H1 (cell line): ENCODE measurements around the gene MARK1. TPM values are rescaled to one million over a fixed set of nuclear protein-coding genes. Genes with fewer than 3 reads are reported as not detected.
A peak's percentile ranks its signal among the peaks of the same experiment; 100 is the strongest.

Source experiments
- CTCF ChIA-PET: fragments of 300-600 bp; sonication (Branson Sonifier 250); formaldehyde crosslinking; loops from one replicate; lab custom pipeline; 2021; ENCODE audit not compliant: partially characterized antibody; lab: Charles Lee
- POLR2A ChIA-PET: fragments of 300-600 bp; sonication (Branson Sonifier 250); formaldehyde crosslinking; loops from one replicate; lab custom pipeline; 2021; ENCODE audit warnings: inconsistent platforms; ENCODE audit not compliant: partially characterized antibody; lab: Charles Lee
- DNase-seq, 2 experiments: peaks; one replicate each; pipeline versions ENCODE4 v3.0.0 to v3.0.0-alpha.2; 2010 to 2022; ENCODE audit warnings: low spot score in 2 of 2, low read depth in 1 of 2, mixed read lengths in 1 of 2
- FAIRE-seq: peaks from 2 replicates; lab custom pipeline; 2011; peaks lifted over from hg19 to GRCh38; lab: Jason Lieb, UNC
- H2AFZ ChIP-seq: 2 replicates; pipeline ENCODE4 v1.8.1; 2012; ENCODE audit warnings: low read length, inconsistent platforms
- H2AK5ac ChIP-seq: 2 replicates; pipeline ENCODE4 v1.6.1; 2013; ENCODE audit warnings: low read depth, low read length
- H2BK120ac ChIP-seq: replicated peaks from 2 replicates; pipeline ENCODE3; 2013; ENCODE audit warnings: low read depth, low read length, inconsistent platforms
- H2BK12ac ChIP-seq: 2 replicates; pipeline ENCODE4 v1.6.1; 2013; ENCODE audit warnings: low read depth, low read length
- H2BK15ac ChIP-seq: 2 replicates; pipeline ENCODE4 v1.6.1; 2013; ENCODE audit warnings: low read length
- H2BK20ac ChIP-seq: 2 replicates; pipeline ENCODE4 v1.6.1; 2013; ENCODE audit warnings: low read length
- H2BK5ac ChIP-seq: 2 replicates; pipeline ENCODE4 v1.6.1; 2013; ENCODE audit warnings: low read depth, low read length
- H3K14ac ChIP-seq: 2 replicates; pipeline ENCODE4 v1.6.1; 2013; ENCODE audit warnings: inconsistent platforms; ENCODE audit not compliant: insufficient read length
- H3K18ac ChIP-seq: 2 replicates; pipeline ENCODE4 v1.6.1; 2013; ENCODE audit warnings: low read length; ENCODE audit errors: extremely low read depth
- H3K23ac ChIP-seq: 2 replicates; pipeline ENCODE4 v1.6.1; 2013; ENCODE audit warnings: inconsistent platforms; ENCODE audit not compliant: insufficient read length
- H3K23me2 ChIP-seq: 2 replicates; pipeline ENCODE4 v1.6.1; 2013; ENCODE audit warnings: low read depth, low read length
- H3K27ac ChIP-seq: 2 replicates; pipeline ENCODE4 v1.6.1; 2011; ENCODE audit warnings: low read depth, low read length, inconsistent platforms
- H3K27me3 ChIP-seq, 4 experiments: replicated peaks in 1 of 4; 1 replicate in 1 of 4; 2 replicates in 3 of 4; pipeline versions ENCODE4 v1.6.1 to v1.8.1; 2011 to 2013; ENCODE audit warnings: low read length in 3 of 4, mild to moderate bottlenecking in 3 of 4, inconsistent platforms in 2 of 4, mixed read lengths in 2 of 4, moderate library complexity in 1 of 4; ENCODE audit not compliant: control insufficient read depth in 3 of 4, insufficient read depth in 3 of 4; ENCODE audit errors: extremely low read depth in 1 of 4
- H3K36me3 ChIP-seq, 4 experiments: 2 replicates each; pipeline versions ENCODE4 v1.6.1 to v1.8.1; 2011 to 2013; ENCODE audit warnings: mild to moderate bottlenecking in 4 of 4, low read length in 3 of 4, moderate library complexity in 2 of 4, control low read depth in 1 of 4, inconsistent platforms in 1 of 4; ENCODE audit not compliant: insufficient read depth in 4 of 4, control insufficient read depth in 2 of 4
- H3K4ac ChIP-seq: replicated peaks from 2 replicates; pipeline ENCODE3; 2013; ENCODE audit warnings: low read length, low read depth, mixed read lengths, inconsistent platforms; ENCODE audit not compliant: insufficient read length
- H3K4me1 ChIP-seq, 4 experiments: replicated peaks in 1 of 4; 1 replicate in 1 of 4; 2 replicates in 3 of 4; pipeline versions ENCODE4 v1.6.1 to v1.8.1; 2011 to 2013; ENCODE audit warnings: low read length in 3 of 4, inconsistent platforms in 2 of 4, mixed read lengths in 1 of 4; ENCODE audit not compliant: insufficient read depth in 4 of 4, control insufficient read depth in 3 of 4
- H3K4me2 ChIP-seq, 2 experiments: 2 replicates each; pipeline versions ENCODE4 v1.6.1 to v1.8.1; 2011 to 2013; ENCODE audit warnings: low read depth in 2 of 2, low read length in 2 of 2, control low read depth in 1 of 2, inconsistent platforms in 1 of 2, mild to moderate bottlenecking in 1 of 2; ENCODE audit not compliant: insufficient read depth in 1 of 2
- H3K4me3 ChIP-seq, 4 experiments: fragments of 200-600, 300-600 bp in 1 of 4; sonication (generic), shearing (Covaris generic), sonication (Bioruptor Twin) in 1 of 4; 2 replicates each; pipeline versions ENCODE4 v1.5.1 to v1.8.1; 2011 to 2016; ENCODE audit warnings: low read length in 4 of 4, low read depth in 3 of 4, control low read depth in 2 of 4, inconsistent platforms in 2 of 4, mild to moderate bottlenecking in 2 of 4, mixed read lengths in 1 of 4, moderate library complexity in 1 of 4; ENCODE audit not compliant: insufficient read depth in 2 of 4; ENCODE audit errors: extremely low read depth in 1 of 4
- H3K56ac ChIP-seq: replicated peaks from 2 replicates; pipeline ENCODE3; 2013; ENCODE audit warnings: low read depth, mild to moderate bottlenecking, mixed read lengths, low read length, inconsistent platforms; ENCODE audit not compliant: insufficient read length
- H3K79me1 ChIP-seq: 2 replicates; pipeline ENCODE4 v1.6.1; 2013; ENCODE audit warnings: low read depth, low read length, control low read depth
- H3K79me2 ChIP-seq, 2 experiments: 2 replicates each; pipeline versions ENCODE4 v1.6.1 to v1.8.1; 2012 to 2013; ENCODE audit warnings: low read length in 2 of 2, mild to moderate bottlenecking in 2 of 2, inconsistent platforms in 1 of 2; ENCODE audit not compliant: insufficient read depth in 2 of 2, control insufficient read depth in 1 of 2
- H3K9ac ChIP-seq, 4 experiments: replicated peaks in 1 of 4; 1 replicate in 1 of 4; 2 replicates in 3 of 4; pipeline versions ENCODE4 v1.6.1 to v1.8.1; 2011 to 2013; ENCODE audit warnings: low read depth in 3 of 4, low read length in 3 of 4, control low read depth in 2 of 4, mild to moderate bottlenecking in 2 of 4, moderate library complexity in 2 of 4, inconsistent platforms in 1 of 4; ENCODE audit errors: extremely low read depth in 1 of 4
- H3K9me3 ChIP-seq, 2 experiments: 2 replicates each; pipeline versions ENCODE4 v1.6.1 to v1.8.1; 2012 to 2013; ENCODE audit warnings: mild to moderate bottlenecking in 2 of 2, moderate library complexity in 2 of 2, control low read depth in 1 of 2, inconsistent platforms in 1 of 2, low read depth in 1 of 2, low read length in 1 of 2, mixed read lengths in 1 of 2; ENCODE audit not compliant: insufficient read depth in 2 of 2
- H4K20me1 ChIP-seq, 2 experiments: replicated peaks in 1 of 2; 2 replicates each; pipeline versions ENCODE3 to v1.8.1; 2011 to 2013; ENCODE audit warnings: inconsistent platforms in 2 of 2, low read length in 2 of 2, mild to moderate bottlenecking in 1 of 2; ENCODE audit not compliant: insufficient read depth in 2 of 2, control insufficient read depth in 1 of 2
- H4K5ac ChIP-seq: 2 replicates; pipeline ENCODE4 v1.6.1; 2013; ENCODE audit warnings: low read length, low read depth, mixed read lengths, inconsistent platforms; ENCODE audit not compliant: insufficient read length
- H4K8ac ChIP-seq: 2 replicates; pipeline ENCODE4 v1.8.0; 2013; ENCODE audit warnings: mild to moderate bottlenecking, moderate library complexity, low read length, inconsistent platforms; ENCODE audit not compliant: insufficient read depth; ENCODE audit errors: extremely low read depth
- H4K91ac ChIP-seq: replicated peaks from 2 replicates; pipeline ENCODE3; 2013; ENCODE audit warnings: low read length, mixed read lengths, inconsistent platforms; ENCODE audit not compliant: insufficient read length
- BRCA1 ChIP-seq: IDR thresholded peaks from 2 replicates; pipeline ENCODE4 v1.6.1; 2012; ENCODE audit warnings: low read depth, low read length, improper control_type of control experiment
- CHD2 ChIP-seq: IDR thresholded peaks from 2 replicates; pipeline ENCODE4 v1.6.1; 2012; ENCODE audit warnings: low read length, improper control_type of control experiment
- E2F6 ChIP-seq: IDR thresholded peaks from 2 replicates; pipeline ENCODE4 v1.6.1; 2012; ENCODE audit warnings: inconsistent platforms
- EP300 ChIP-seq, 2 experiments: IDR thresholded peaks; 1 replicate in 1 of 2; 2 replicates in 1 of 2; pipeline ENCODE4 v1.6.1; 2011 to 2012; ENCODE audit warnings: low read depth in 2 of 2, low read length in 2 of 2, mild to moderate bottlenecking in 2 of 2, borderline replicate concordance in 1 of 2, inconsistent platforms in 1 of 2, moderate library complexity in 1 of 2
- GTF2F1 ChIP-seq: IDR thresholded peaks from 2 replicates; pipeline ENCODE4 v1.6.1; 2012; ENCODE audit warnings: low read depth, low read length, improper control_type of control experiment, borderline replicate concordance
- KDM1A ChIP-seq: fragments of 200-600, 300-600 bp; sonication (generic); IDR thresholded peaks from 2 replicates; pipeline ENCODE4 v1.7.1; 2016; ENCODE audit warnings: mild to moderate bottlenecking, low read length, borderline replicate concordance
- MAX ChIP-seq: IDR thresholded peaks from 2 replicates; pipeline ENCODE4 v1.6.1; 2012; ENCODE audit warnings: inconsistent platforms
- RBBP5 ChIP-seq: IDR thresholded peaks from 2 replicates; pipeline ENCODE4 v1.7.1; 2012; ENCODE audit warnings: low read depth, mild to moderate bottlenecking, inconsistent platforms, low read length, moderate library complexity, borderline replicate concordance
- ZNF274 ChIP-seq: IDR thresholded peaks from 2 replicates; pipeline ENCODE4 v1.7.0; 2012; ENCODE audit warnings: low read length, borderline replicate concordance; ENCODE audit errors: extremely low read depth
- WGBS, 2 experiments: shearing (Covaris generic) in 1 of 2; methylation state at CpG; one replicate each; pipeline versions ENCODE4 v1.1.6 to v1.1.7; 2013 to 2015; ENCODE audit warnings: low lambda C conversion rate in 2 of 2, mixed read lengths in 2 of 2, inconsistent platforms in 1 of 2, low coverage in 1 of 2, missing lambda C conversion rate in 1 of 2; ENCODE audit not compliant: insufficient replicate concordance in 2 of 2, insufficient coverage in 1 of 2, insufficient read length in 1 of 2; ENCODE audit errors: extremely low coverage in 1 of 2, missing lambda C conversion rate in 1 of 2; 5-methylcytosine and 5-hydroxymethylcytosine counted together
- polyA plus RNA-seq, 7 experiments: library from polyadenylated mRNA; depleted of rRNA in 3 of 7; stranded (reverse) in 5 of 7; unstranded in 2 of 7; fragments of >200 nt in 5 of 7; fragments of 200-250 nt in 2 of 7; gene quantifications; 1 replicate in 5 of 7; 2 replicates in 1 of 7; 4 replicates in 1 of 7; pipeline versions ENCODE4 v1.2.1 to v1.2.3, GENCODE V29; 2011 to 2013; ENCODE audit warnings: missing spikeins in 2 of 7, mixed read lengths in 2 of 7
- total RNA-seq: library from RNA; stranded (reverse); fragmentation: NEBNext Ultra II Directional; extraction: Animal tissue kit (Norgen Biotek cat#: 25700); gene quantifications from 2 replicates; pipeline ENCODE4 v1.2.1, GENCODE V29; 2021

MARK1 gene
- total and polyA plus RNA-seq, 2 of the 8 experiments (the other 6 are each of a cell fraction or from before 2014, with no cell fraction given) = 5.5 to 20.5 TPM

GRCh38 chr1:220690140-220691052, 162.5 kb downstream of the MARK1 start, which contains the start of gene C1orf115:
Gene C1orf115, plus strand, starts transcription at chr1:220690363. Its CDS starts 40 bp downstream, at chr1:220690403.
- FAIRE-seq (no peak), DNase-seq (peak; percentile 44 to 96)
- 3% methylated on average over 52 of the region's 96 CpGs; no CpG with 5 or more reads in 1 of the 2 experiments for WGBS, 2 experiments
- Histone ChIP-seq H3K18ac (peak within 1 kb of the TSS; percentile 72; the same call in 1 of the 2 replicates), H3K79me2 (no peaks in the 10 kb centered on the region), H3K4me1 (peaks cover 0 to 3% (median 1%) of the 10 kb centered on the region in 4 experiments; a peak in 3 of 7 replicates), H3K23ac (no peak within 1 kb of the TSS), H3K36me3 (no peaks in the 10 kb centered on the region), H3K27ac (no peak within 1 kb of the TSS), H4K5ac (no peak within 1 kb of the TSS), H3K4ac (no peak within 1 kb of the TSS), H2BK12ac (peak within 1 kb of the TSS; percentile 86; the same call in 1 of the 2 replicates), H3K4me3 (peak within 1 kb of the TSS; percentile 46 to 73 (median 57)), H3K79me1 (no peaks in the 10 kb centered on the region), H3K14ac (no peak within 1 kb of the TSS), H4K8ac (peak within 1 kb of the TSS; percentile 41; the same call in 1 of the 2 replicates), H2AFZ (peak within 1 kb of the TSS; percentile 99), H3K27me3 (peaks cover 0 to 22% (median 14%) of the 10 kb centered on the region in 4 experiments; a peak in 6 of 7 replicates), H2BK5ac (peak within 1 kb of the TSS; percentile 68; the same call in 1 of the 2 replicates), H3K23me2 (peaks cover 4% of the 10 kb centered on the region), H2AK5ac (no peak within 1 kb of the TSS), H2BK20ac (no peak within 1 kb of the TSS), H4K20me1 (peaks cover 0 to 2% of the 10 kb centered on the region in 2 experiments), H3K9ac (peak within 1 kb of the TSS; percentile 42 to 80 (median 54)), H2BK15ac (no peak within 1 kb of the TSS), H3K9me3 (no peaks in the 10 kb centered on the region), H2BK120ac (no peak within 1 kb of the TSS), H3K4me2 (peak within 1 kb of the TSS; percentile 63 to 86), H3K56ac (peak within 1 kb of the TSS; percentile 54), H4K91ac (no peak within 1 kb of the TSS)
- CTCF ChIA-PET = interaction anchor here (1.0 to 7.2 kb wide), 11 partner anchors 9 to 109 kb away, joined by 3 to 36 read pairs (median 7); no protein-coding TSS in a partner anchor
- POLR2A ChIA-PET = interaction anchor here (1.8 to 2.5 kb wide), 2 partner anchors 58 to 95 kb away, joined by 6 to 8 read pairs; partner anchors contain the start of genes MTARC1 and MTARC2
- TF ChIP-seq CHD2 (no peak), E2F6 (peak; percentile 60), MAX (0 out of 2 replicates have a peak, but pooled peaks have one; percentile 15), ZNF274 (no peak), BRCA1 (no peak), EP300 (IDR thresholded peaks at IDR 0.05; ENCODE audit: borderline replicate concordance in 1 of 2, low read depth in 2 of 2, low read length in 2 of 2) (no peak), RBBP5 (peak; percentile 32; the same call in 1 of the 2 replicates), GTF2F1 (no peak), KDM1A (no peak)
